ENCODE results near the gene MYO18A. TPM values are rescaled to one million over a fixed set of nuclear protein-coding genes. Genes with fewer than 3 reads are reported as not detected.
"Not testable (repeated sequence)": the region's sequence is repeated elsewhere in the genome, so short reads cannot be mapped to it uniquely, and the experiment has no call there.

Gene MYO18A
- total and polyA plus RNA-seq, 11 donors: 83.5 to 340 (median 300) TPM

GRCh38 chr17:29204068-29204804 is 24.0 kb upstream of the MYO18A start:
- H3K36me3 ChIP-seq; intact Hi-C loops (cut with DNase I); H3K9me3 ChIP-seq; H3K27ac ChIP-seq; H3K4me3 ChIP-seq; DNase-seq; H3K27me3 ChIP-seq: not testable (repeated sequence)
- TF ChIP-seq, protein P1, sequence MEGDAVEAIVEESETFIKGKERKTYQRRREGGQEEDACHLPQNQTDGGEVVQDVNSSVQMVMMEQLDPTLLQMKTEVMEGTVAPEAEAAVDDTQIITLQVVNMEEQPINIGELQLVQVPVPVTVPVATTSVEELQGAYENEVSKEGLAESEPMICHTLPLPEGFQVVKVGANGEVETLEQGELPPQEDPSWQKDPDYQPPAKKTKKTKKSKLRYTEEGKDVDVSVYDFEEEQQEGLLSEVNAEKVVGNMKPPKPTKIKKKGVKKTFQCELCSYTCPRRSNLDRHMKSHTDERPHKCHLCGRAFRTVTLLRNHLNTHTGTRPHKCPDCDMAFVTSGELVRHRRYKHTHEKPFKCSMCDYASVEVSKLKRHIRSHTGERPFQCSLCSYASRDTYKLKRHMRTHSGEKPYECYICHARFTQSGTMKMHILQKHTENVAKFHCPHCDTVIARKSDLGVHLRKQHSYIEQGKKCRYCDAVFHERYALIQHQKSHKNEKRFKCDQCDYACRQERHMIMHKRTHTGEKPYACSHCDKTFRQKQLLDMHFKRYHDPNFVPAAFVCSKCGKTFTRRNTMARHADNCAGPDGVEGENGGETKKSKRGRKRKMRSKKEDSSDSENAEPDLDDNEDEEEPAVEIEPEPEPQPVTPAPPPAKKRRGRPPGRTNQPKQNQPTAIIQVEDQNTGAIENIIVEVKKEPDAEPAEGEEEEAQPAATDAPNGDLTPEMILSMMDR (IDR thresholded peaks at IDR 0.05): peak in 1 of 12 donors; percentile 15
- 29 to 51% (median 41%) methylated on average over 14 to 16 of the region's 16 CpGs for WGBS, 4 donors
- peaks cover 0 to 15% (median 1%) of the 10 kb centered on the region in 12 donors for H3K4me1 ChIP-seq
- peak in 3 of 4 donors; percentile 72 to 77 (median 76) for ATAC-seq

DNA sequence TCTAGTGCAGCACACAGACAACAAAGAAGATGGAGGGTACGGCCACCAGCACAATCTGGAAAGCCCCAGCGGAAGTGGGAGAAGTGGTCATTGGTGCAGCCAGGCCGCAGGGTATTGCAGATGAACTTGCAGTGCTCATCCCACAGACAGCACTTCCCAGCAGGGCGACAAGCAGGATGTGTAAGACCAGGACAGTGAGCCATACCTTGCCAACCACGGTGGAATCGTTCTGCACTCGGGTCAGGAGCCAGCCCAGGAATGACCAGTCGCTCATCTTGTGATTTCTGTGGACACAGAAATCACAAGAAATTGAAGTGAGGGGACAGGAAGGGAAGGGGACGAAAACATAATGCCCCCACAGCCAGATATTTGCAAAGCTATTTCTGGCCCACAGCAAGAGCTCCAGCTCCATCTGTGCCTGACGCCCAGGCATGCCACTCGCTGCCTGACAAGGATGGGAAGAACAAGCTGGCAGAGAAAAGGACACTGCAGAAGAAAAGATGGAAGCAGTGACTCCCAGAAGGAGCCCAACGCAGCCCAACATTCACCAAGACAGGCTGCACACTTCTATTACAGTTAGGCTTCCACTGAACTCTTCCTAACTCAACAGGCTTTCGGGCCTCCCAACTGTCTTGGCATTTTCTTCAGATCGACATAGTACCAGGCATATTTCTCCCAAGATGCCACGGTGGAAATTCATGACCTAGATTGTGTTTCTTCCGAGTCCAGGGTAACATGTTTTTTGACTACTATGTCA is 17.5 kb upstream of the MYO18A start:
- DNase-seq (no peak), ATAC-seq (no peak)
- TF ChIP-seq POLR2A (IDR thresholded peaks at IDR 0.05): no peak
- TF ChIP-seq, protein P1 (IDR thresholded peaks at IDR 0.05): no peak
- Histone ChIP-seq H3K36me3 (no peaks in the 10 kb centered on the region), H3K4me3 (no peak overlapping the region), H3K27me3 (no peaks in the 10 kb centered on the region), H3K9me3 (no peaks in the 10 kb centered on the region), H3K27ac (no peak overlapping the region), H3K4me1 (peaks cover 0 to 11% (median 0%) of the 10 kb centered on the region in 12 donors)
- whole genome bisulfite sequencing, 4 donors: 88 to 91% (median 89%) methylated on average over 16 of the region's 16 CpGs
- intact Hi-C loops (cut with DNase I): no loop called here

- intact Hi-C loops (cut with DNase I): no loop called here
- no peak overlapping the region for H3K27ac ChIP-seq
- H3K27me3 ChIP-seq: no peaks in the 10 kb centered on the region
- no peak overlapping the region for H3K4me3 ChIP-seq
- H3K4me1 ChIP-seq: peaks cover 0 to 11% (median 0%) of the 10 kb centered on the region in 12 donors
- H3K9me3 ChIP-seq: no peaks in the 10 kb centered on the region
- peak in 1 of 4 donors; percentile 20 for ATAC-seq
- 74 to 94% (median 87%) methylated on average over 7 to 9 of the region's 9 CpGs for WGBS, 4 donors
- H3K36me3 ChIP-seq: no peaks in the 10 kb centered on the region
- no peak for DNase-seq
- TF ChIP-seq, protein P1 (IDR thresholded peaks at IDR 0.05): no peak
- TF ChIP-seq POLR2A (IDR thresholded peaks at IDR 0.05): no peak
Observed at GRCh38 chr17:29196769-29197515, 16.7 kb upstream of the MYO18A start.
